HG03558 (cell line): ENCODE measurements around the gene ZNF593OS.

Experiments used
- ATAC-seq: cut with Tn5 transposase; IDR thresholded peaks from one replicate; pipeline ENCODE4 v1.9.1; 2021; ENCODE audit warnings: moderate number of reproducible peaks; ENCODE audit not compliant: unreplicated experiment; ENCODE audit errors: extremely low read depth

The ZNF593OS gene

GRCh38 chr1:26160527-26161414 lies 10.9 kb downstream of the ZNF593OS start:
- no peak for ATAC-seq

- ATAC-seq, result no peak
Observed at GRCh38 chr1:26159743-26160039, 11.9 kb downstream of the ZNF593OS start.

GRCh38 chr1:26158908-26159742 lies 12.5 kb downstream of the ZNF593OS start, which contains the start of gene FAM110D:
Gene FAM110D, plus strand, starts transcription at chr1:26159079. Its CDS starts 2,213 bp downstream, at chr1:26161292.
- ATAC-seq, result no peak

DNA sequence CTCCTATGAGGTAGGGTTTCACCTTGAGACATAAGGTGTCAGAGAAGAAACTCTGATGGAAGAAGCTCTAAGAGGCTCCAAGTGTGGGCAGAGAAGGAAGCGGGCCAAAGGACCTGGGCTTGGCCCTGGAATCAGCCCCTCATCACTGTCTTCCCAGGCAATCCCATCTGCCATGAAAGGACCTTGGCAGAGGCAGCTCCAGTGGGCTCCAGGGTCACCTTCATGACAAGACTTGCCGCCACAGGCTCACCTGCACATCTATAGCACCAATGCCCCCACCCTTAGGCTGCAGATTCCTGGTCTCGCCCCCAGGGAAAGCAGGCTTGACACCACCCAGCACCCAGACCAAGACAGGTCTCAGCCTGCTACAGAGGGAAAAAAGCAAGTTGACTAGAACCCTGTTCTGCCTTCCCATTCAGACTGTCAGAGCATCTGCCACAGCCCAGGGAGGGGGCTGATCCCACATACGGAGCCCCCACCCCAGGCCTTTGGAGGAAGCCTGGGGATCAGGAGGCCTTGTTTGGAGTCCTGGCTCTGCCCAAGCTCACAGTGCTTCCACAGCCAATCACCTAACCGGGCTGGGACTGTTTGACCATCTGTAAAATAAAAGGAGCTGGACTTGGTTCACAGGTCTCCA lies 13.2 kb downstream of the ZNF593OS start:
- ATAC-seq, result no peak

DNA sequence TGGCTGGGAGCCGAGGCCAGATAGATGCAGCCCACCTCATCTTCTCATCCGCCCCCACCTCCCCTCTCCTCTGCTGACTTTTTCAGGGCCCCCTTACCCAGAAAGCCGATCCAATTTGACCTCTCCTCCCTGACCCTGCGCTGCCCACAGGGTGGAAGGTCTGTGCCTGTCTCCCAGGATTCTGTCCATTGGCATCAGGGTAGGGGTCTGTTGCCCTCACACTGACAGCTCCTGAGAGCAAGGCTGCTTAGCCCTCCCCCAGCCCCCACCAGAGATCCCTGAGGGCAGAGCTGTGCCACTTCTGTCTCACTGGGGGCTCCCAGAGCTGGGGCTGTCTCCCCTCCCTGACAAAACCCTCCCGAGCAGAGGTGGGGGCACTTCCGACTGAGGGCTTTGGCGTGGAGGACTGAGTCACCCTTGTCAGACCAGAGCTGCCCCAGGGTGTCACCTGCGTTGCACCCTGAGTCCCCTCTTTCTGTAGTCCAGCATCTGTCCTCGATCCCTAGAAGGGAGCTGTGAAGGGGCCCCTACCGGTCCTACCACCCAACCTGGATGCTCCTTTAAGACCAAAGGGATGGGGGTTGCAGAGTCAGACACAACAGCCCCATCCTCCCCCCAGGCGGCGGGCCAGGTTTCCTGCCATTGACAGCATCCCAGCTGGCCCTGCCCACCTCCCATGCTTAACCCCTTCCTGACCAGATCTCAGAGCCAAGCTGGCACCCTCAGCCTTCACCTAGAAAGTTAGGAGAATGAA lies 15.2 kb downstream of the ZNF593OS start:
- no peak for ATAC-seq

DNA sequence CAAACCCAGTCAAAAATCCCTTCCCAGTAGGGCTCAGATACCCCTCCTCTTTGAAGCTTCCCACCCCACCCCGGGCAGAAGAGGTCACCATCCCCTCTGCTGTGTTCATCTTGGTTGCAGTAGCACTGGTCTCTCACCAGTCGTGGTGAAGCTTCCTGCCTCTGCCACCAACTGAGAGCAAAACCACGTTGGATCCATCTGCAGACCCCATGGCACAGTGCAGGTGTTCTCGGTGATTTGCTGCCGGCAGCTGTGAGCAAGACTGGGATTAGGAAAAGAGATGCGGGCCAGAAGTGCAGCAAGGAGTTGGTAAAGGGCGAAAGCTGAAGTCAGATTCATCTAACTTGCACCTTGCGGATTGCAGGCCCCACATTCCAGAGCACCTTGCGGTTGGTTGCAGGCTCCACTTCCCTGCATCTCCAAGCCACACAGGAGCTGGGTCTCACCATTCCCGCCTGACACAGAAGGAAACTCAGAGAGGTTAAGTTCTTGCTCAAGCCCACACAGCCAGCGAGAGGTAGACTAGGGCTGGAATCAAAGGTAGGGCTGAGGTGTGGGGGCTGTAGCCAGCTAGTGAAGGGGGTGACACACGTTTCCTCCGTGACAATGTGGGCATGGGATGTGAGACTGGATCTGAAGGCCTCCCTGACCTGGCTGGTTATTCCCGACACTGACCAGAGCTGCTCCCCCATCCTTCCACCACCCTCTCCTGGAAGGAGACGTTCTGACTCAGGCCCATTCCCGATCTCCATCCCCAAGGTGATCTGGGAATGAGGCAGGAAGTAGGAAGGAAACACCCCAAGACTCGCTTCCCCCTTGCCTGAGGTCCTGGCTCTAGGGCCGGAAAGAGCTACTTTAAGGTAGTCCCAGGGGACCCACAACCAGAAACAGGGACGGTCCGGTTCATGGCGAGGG lies 16.0 kb downstream of the ZNF593OS start:
- ATAC-seq, result no peak

GRCh38 chr1:26154750-26155149 lies 16.9 kb downstream of the ZNF593OS start:
- no peak for ATAC-seq

DNA sequence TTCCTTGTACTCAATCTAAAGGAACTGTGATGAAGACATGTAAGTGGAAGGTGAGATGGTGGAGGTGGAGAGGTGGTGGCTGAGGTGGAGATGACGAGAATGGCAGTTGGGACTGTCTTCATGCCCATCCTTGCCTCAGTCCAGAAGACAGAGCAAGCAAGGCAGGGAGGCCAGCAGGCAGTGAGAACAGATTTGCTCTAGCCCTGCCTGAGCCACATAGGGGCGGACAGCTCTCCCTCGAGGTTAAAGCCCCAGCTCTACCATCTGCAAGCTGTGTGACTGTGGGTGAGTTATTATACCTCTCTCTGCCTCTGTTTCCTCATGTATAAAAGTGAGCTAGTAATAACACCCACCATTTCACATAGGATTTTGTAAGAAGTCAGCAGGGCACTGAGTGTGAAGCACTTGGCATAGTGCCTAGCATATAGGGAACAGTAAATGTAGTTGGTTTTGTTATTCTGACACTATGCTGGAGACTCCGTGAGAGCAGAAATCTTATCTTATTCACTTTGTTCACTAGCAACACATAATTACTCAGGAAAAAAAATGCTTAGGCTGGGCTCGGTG lies 17.6 kb downstream of the ZNF593OS start:
- no peak for ATAC-seq

DNA sequence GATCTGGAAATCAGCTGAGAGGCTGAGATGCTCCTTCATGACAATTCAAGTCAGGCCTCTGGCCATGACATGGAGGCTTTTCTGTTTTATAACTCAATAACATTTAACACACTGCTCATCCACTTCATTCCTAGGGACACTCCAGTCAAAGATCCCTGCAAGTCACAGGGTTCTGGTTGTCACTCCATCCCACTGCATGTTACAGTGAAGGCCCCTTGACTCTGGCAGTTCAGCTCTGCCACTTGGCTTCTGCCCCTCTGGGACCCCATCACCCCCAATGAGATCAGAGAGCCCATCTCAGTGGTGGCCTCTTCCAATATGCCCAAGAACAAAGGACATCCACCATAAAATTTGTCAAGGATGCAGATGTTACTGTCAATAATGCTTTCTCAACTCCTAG lies 22.7 kb downstream of the ZNF593OS start:
- ATAC-seq, result no peak

GRCh38 chr1:26145960-26146294 lies 25.7 kb downstream of the ZNF593OS start:
- ATAC-seq, result no peak

DNA sequence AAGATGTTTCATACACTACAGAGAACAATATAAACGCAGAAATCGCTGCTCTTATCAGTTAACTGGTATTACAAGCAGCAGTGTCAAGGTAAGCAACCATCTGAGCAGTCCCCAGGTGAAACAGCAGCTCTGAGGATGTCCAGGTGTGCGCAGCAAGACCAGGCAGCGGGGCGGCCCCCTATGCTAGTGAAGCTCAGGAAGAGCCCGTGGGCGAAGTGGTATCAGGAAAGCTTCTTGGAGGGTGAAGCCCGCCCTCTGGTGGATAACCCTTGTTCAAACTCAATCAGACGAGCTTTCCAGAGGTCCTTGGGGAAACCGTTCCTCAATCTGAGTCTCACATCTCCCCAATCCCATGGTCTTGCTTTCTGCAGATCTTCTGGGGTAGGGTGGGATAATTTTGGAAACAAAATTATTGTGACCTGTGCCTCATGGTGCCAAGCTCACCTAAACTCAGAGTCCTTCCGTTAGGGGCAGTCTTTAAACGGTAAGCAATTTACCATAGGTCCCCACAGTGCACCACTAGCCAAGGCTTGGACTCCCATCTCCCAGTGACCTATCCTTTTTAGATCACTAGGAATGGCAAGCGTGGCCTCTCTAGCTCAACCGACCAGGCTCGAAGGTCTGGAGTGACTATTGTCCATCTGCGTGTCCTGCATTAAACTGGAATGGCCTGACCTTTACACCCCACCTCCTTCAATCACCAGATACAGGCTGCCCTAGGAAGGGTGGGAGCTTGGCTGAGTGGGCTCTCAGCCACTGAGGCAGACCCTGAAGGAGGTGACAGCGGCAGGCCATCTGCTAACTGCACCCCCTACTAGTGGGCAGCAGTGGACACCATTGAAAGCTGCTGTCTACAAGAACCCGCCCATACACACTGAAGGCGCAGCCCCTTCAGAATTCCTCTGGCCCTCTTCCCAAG lies 26.3 kb downstream of the ZNF593OS start:
- no peak for ATAC-seq

GRCh38 chr1:26142159-26142558 lies 29.5 kb downstream of the ZNF593OS start:
- ATAC-seq, result no peak

DNA sequence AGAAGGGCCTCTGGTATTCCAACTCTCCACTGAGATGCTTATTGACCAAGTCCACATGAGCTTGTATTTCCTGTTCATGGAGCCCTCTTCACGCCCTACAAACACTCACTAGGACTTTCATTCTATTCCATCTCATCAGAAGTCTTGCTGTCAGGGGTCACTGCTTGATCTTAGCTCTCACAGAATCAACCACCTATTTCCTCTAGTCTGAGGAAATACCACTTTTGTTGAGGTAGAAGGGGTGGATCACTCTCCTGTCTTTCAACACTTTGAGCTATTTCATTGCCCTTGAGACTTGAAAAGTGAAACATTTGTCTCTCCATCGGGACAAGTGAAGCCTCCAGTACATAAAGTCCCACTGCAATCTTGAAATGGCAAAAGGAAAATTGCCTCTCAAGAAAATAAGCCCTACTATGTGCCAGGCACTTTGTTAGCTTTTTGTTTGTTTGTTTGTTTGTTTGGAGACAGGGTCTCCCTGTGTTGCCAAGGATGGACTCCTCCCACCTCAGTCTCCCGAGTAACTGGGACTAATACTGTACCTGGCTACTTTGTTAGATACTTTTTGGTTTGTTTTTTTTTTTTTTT lies 32.6 kb downstream of the ZNF593OS start:
- ATAC-seq, result no peak

DNA sequence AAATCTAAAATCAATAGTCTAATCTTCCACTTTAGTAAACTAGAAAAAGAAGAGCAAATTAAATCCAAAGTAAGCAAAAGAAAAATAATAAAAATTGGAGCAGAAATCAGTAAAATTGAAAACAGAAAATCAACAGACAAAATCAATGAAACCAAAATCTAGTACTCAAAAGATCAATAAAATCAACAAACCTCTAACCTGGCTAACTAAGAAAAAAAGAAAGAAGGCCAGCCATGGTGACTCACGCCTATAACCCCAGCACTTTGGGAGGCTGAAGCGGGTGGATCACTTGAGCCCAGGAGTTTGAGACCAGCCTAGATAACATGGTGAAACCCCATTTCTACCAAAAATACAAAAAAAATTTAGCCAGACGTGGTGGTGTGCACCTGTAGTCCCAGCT lies 37.2 kb downstream of the ZNF593OS start:
- ATAC-seq, result no peak

- no peak for ATAC-seq
Observed at GRCh38 chr1:26132834-26133167, 38.8 kb downstream of the ZNF593OS start.

DNA sequence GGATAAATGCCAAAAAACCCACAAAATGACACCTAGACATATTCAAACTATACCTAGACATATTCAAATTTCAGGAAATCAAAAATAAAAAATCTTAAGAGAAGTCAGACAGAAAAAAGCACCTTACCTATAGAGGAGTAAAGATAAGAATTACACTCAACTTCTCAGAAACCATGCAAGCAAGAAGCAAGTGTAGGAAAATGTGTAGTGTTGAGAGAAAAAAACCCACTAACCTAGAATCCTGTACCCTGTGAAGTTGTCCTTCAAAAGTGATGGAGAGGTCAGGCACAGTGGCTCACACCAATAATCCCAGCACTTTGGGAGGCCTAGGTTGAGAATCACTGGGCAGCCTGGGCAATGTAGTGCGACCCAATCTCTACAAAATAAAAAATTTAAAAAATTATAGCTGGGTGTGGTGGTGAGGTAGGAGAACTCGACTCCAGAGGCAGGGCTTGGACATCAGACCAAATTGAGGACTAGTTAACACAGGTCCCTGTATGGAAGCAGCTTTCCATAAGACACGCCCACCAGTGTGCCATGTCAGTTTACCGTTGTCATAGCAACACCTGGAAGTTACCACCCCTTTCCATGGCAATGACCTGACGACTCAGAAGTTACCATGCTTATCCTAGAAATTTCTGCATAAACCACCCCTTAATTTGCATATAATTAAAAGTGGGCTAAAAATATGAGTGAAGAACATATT lies 39.4 kb downstream of the ZNF593OS start:
- no peak for ATAC-seq

DNA sequence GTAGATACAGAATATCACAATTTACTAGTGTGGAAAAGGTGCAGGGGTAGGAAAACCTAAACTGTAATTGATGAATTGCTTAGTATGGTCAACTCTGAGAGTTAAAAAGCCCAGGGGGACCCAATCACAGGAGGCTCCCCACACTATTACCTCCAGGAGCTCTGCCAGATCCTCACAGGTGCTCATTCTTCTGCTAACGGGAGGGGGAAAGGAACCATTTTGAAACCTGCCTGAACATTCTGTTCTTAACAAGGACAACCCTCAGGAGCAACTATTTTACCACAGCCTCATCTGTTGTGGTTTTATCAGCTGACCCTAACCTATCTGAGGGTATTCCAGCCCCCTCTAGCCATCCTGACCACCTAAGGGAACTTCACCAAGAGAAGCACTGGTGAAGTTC lies 40.9 kb downstream of the ZNF593OS start:
- ATAC-seq, result no peak
